HG03103 (cell line): ENCODE results near the gene CDC6.
"Not testable (repeated sequence)": the region's sequence is repeated elsewhere in the genome, so short reads cannot be mapped to it uniquely, and the experiment has no call there.

Experiments used
- ATAC-seq: cut with Tn5 transposase; IDR thresholded peaks from one replicate; pipeline ENCODE4 v1.9.1; 2021; ENCODE audit warnings: low read depth; ENCODE audit not compliant: unreplicated experiment

CDC6 gene

DNA sequence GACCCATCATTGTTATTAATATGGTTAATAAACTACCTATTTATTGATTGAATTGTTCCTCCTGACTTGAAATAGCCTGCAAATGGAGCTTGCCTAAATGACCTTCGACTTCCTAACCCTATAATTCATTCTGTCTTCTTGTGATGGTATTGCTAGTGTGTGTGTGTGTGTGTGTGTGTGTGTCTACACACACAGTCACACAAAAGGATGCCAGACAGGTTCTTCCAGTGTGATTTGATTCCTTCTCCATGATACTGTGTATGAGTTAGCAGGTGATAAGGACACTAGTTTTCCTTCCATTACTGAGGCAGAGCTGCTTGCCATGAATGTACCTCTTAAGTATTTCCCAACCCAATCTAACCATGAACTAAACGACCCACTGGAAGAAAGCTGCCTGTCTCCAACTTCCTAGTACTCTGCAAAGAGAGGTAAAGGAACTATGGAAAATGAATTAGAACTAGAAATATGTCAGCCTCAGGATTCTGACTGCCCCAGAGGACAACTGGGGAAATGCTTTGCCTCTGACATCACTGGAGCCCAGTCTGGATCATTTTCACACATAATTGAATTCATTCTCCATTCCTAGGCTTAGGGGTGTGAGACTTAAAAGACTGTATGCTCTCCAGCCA lies 3.5 kb upstream of the CDC6 start:
- no peak for ATAC-seq

DNA sequence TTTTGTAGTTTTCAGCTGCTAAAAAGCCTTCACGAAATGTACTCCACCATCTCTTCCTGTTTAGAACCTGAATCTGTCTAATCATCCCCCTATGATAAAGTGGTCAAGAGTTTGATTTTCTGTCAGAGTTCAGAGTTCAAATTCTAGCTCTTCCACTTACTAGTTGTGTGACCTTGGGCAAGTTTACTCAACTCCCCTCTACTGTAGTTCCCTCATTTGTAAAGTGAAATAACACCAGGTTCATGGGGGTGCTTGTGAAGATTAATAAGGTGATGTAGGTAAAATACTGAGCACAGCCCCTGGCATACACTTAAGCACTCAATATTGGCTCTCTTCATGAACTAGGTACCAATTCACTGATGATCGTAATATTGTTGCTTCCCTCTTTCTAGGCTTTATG lies 1.2 kb upstream of the CDC6 start:
- ATAC-seq, result no peak

GRCh38 chr17:40287159-40287493 lies 553 bp upstream of the CDC6 start:
- ATAC-seq, result no peak

DNA sequence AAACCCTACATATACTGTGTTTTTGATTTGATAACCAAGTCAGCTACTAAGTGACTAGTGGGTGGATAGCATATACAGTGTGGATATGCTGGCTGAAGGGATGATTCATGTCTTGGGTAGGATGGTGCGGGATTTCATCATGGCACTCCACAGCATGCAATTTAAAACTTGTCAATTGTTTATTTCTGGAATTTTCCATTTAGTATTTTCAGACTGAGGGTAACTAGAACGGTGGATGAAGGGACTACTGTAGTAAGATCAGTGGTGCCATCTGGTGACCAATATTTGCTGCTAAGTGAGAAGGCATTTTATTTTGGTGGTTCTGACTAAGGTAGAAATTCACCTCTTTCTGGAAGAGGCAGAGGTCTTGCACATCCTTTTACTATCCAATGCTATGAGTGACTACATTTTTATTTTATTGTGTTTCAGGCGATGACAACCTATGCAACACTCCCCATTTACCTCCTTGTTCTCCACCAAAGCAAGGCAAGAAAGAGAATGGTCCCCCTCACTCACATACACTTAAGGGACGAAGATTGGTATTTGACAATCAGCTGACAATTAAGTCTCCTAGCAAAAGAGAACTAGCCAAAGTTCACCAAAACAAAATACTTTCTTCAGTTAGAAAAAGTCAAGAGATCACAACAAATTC lies 3.1 kb downstream of the CDC6 start:
- no peak for ATAC-seq

- ATAC-seq, result no peak
Observed at GRCh38 chr17:40291281-40291664, 3.6 kb downstream of the CDC6 start.

DNA sequence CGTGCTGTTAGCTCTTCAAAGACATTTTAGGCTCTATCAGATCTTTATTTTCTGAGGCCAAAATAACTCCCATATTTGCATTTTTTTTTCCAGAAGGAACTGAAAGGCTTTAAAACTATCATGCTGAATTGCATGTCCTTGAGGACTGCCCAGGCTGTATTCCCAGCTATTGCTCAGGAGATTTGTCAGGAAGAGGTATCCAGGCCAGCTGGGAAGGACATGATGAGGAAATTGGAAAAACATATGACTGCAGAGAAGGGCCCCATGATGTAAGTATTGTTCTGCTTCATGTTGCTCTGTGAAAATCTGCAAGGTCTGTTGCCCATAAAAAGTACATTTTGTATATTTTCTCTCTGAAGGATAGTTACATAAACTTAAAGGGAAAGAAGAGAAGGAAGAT lies 5.7 kb downstream of the CDC6 start:
- no peak for ATAC-seq

GRCh38 chr17:40295488-40296436 lies 8.1 kb downstream of the CDC6 start:
- no peak for ATAC-seq

- ATAC-seq, result no peak
Observed at GRCh38 chr17:40297511-40297910, 9.8 kb downstream of the CDC6 start.

GRCh38 chr17:40298726-40299125 lies 11.0 kb downstream of the CDC6 start:
- ATAC-seq, result no peak

- not testable (repeated sequence) for ATAC-seq
Observed at GRCh38 chr17:40299159-40299757, 11.6 kb downstream of the CDC6 start.

GRCh38 chr17:40301315-40301714 lies 13.6 kb downstream of the CDC6 start:
- no peak for ATAC-seq

DNA sequence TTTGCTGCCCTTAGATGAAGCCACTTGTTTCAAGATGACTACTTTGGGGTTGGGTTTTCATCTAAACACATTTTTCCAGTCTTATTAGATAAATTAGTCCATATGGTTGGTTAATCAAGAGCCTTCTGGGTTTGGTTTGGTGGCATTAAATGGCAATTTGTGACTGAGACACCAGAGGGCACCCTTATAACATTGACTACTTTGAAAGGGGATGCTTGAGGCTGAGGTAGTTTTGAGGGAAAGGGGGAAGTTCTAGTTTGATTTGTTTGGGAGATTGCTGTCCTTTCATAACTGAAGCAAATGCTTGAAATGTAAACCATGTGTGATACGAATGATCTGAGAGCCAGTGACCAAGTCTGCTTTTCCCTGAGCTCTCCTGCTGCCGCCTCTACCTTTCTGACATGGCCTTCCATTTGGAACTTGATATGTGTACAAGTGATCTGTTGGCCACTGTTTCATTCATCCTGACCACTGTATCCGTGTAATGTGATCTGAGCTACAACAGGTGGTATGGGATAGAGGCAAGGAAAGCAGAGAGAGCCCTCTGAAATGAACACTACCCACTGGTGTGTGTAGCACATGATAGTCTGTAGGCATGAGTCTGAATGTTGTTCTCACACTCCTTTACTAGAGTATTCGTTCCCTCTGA lies 15.5 kb downstream of the CDC6 start:
- ATAC-seq, result no peak

DNA sequence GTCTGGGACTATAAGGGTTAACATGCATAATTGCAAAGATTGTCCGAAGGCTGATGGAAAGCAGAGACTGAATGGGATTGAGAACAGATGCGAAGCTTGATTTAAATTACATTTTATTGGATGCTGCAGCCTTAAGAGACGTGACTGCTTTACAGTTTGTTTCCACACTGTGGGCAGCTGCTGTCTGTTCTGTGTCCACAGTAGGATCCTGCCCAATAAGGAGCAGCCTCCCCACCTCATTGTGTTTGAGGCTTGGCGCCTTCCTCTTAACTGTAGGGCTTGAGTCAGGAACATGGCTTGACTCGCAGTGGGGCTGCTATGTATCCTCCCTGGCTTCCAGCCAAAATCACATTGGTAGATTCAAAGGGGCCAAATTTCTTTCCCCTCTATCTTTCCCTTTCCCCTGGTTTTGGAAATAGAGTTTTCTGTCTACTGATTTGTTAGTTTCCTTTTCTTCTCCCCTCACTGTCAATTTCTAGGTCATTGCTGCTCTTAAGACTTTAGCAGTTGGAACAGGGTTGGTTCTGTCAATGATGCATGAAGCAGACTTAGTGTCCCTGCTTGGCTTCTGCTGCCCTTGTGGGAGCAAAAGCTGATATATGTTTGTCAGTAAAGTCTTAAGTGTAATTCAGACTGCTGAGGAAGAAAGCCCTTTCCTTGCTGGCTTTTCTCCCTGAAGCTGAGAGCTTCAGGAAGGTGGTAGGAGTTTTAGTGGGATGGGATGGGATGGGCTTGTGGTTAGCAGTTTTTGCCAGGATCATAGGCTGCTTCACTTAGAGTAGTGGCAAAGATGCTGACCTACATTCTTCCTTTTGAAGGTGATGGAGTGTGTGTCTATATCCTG lies 16.3 kb downstream of the CDC6 start:
- ATAC-seq, result no peak

GRCh38 chr17:40304552-40304863 lies 16.8 kb downstream of the CDC6 start:
- ATAC-seq, result not testable (repeated sequence)

GRCh38 chr17:40304866-40305265 lies 17.2 kb downstream of the CDC6 start:
- ATAC-seq, result not testable (repeated sequence)

DNA sequence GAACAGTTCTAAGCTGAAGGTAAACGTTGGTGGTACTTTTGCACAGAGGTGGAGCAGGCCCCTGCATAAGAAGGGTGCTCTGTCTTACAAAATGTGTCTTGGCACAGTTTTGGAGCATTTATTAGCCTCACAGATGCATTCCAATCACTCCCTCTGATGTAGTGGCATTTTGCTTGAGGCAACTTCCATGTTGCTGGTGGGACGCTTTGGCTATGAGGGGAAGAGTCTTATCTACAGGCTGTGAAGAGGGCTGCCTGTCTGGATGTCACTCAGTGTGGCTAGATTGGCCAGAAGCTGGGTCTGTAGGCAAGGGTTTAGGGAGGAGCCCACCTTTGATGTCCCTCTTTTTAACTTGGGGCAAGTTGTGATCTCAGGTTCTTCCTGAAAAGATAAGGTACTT lies 18.7 kb downstream of the CDC6 start:
- ATAC-seq, result no peak

DNA sequence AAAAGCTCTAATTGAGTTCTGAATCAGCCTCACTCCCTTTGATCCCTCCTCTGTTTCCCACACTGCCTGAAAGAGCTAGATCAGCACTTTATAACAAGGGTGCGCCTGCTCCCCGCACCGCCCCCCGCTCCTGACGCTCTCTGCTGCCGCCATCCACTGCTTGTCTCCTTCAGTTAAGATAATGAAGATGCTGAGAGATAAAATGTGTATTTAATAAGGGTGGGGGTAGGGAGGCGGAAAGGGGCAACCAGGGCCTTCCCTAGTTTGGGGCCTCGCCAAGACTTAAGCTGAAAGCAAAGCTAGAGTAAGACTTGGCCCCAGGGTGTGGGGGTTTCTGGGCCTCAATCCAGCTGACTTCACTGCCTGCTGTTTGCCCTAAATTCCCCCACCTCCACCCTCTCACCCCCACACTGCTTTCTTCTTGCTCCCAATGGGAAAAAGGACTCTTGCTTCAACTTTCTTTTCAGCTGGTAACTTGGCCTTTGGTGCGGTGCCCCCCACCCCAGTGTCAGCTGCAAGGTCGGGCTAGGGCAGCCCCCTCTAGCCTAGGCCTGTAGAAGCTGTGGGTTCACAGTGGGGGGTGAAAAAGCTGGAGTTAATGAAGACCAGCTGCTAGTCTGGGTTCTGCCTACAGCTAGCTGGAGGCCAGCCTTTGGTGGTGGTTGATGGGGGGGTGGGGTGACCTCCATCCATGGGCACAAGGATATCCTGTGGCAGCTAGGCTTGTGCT lies 19.5 kb downstream of the CDC6 start:
- ATAC-seq, result no peak

- no peak for ATAC-seq
Observed at GRCh38 chr17:40307740-40308239, 20.1 kb downstream of the CDC6 start.
